H1 (cell line): ENCODE measurements around the gene TFAP2C. TPM values are rescaled to one million over a fixed set of nuclear protein-coding genes. Genes with fewer than 3 reads are reported as not detected.
A peak's percentile ranks its signal among the peaks of the same experiment; 100 is the strongest.

Source experiments
- CTCF ChIA-PET: fragments of 300-600 bp; sonication (Branson Sonifier 250); formaldehyde crosslinking; loops from one replicate; lab custom pipeline; 2021; ENCODE audit not compliant: partially characterized antibody; lab: Charles Lee
- POLR2A ChIA-PET: fragments of 300-600 bp; sonication (Branson Sonifier 250); formaldehyde crosslinking; loops from one replicate; lab custom pipeline; 2021; ENCODE audit warnings: inconsistent platforms; ENCODE audit not compliant: partially characterized antibody; lab: Charles Lee
- DNase-seq, 2 experiments: peaks; one replicate each; pipeline versions ENCODE4 v3.0.0 to v3.0.0-alpha.2; 2010 to 2022; ENCODE audit warnings: low spot score in 2 of 2, low read depth in 1 of 2, mixed read lengths in 1 of 2
- FAIRE-seq: peaks from 2 replicates; lab custom pipeline; 2011; peaks lifted over from hg19 to GRCh38; lab: Jason Lieb, UNC
- H2AFZ ChIP-seq: 2 replicates; pipeline ENCODE4 v1.8.1; 2012; ENCODE audit warnings: low read length, inconsistent platforms
- H2AK5ac ChIP-seq: 2 replicates; pipeline ENCODE4 v1.6.1; 2013; ENCODE audit warnings: low read depth, low read length
- H2BK120ac ChIP-seq: replicated peaks from 2 replicates; pipeline ENCODE3; 2013; ENCODE audit warnings: low read depth, low read length, inconsistent platforms
- H2BK12ac ChIP-seq: 2 replicates; pipeline ENCODE4 v1.6.1; 2013; ENCODE audit warnings: low read depth, low read length
- H2BK15ac ChIP-seq: 2 replicates; pipeline ENCODE4 v1.6.1; 2013; ENCODE audit warnings: low read length
- H2BK20ac ChIP-seq: 2 replicates; pipeline ENCODE4 v1.6.1; 2013; ENCODE audit warnings: low read length
- H2BK5ac ChIP-seq: 2 replicates; pipeline ENCODE4 v1.6.1; 2013; ENCODE audit warnings: low read depth, low read length
- H3K14ac ChIP-seq: 2 replicates; pipeline ENCODE4 v1.6.1; 2013; ENCODE audit warnings: inconsistent platforms; ENCODE audit not compliant: insufficient read length
- H3K18ac ChIP-seq: 2 replicates; pipeline ENCODE4 v1.6.1; 2013; ENCODE audit warnings: low read length; ENCODE audit errors: extremely low read depth
- H3K23ac ChIP-seq: 2 replicates; pipeline ENCODE4 v1.6.1; 2013; ENCODE audit warnings: inconsistent platforms; ENCODE audit not compliant: insufficient read length
- H3K23me2 ChIP-seq: 2 replicates; pipeline ENCODE4 v1.6.1; 2013; ENCODE audit warnings: low read depth, low read length
- H3K27ac ChIP-seq: 2 replicates; pipeline ENCODE4 v1.6.1; 2011; ENCODE audit warnings: low read depth, low read length, inconsistent platforms
- H3K27me3 ChIP-seq, 4 experiments: replicated peaks in 1 of 4; 1 replicate in 1 of 4; 2 replicates in 3 of 4; pipeline versions ENCODE4 v1.6.1 to v1.8.1; 2011 to 2013; ENCODE audit warnings: low read length in 3 of 4, mild to moderate bottlenecking in 3 of 4, inconsistent platforms in 2 of 4, mixed read lengths in 2 of 4, moderate library complexity in 1 of 4; ENCODE audit not compliant: control insufficient read depth in 3 of 4, insufficient read depth in 3 of 4; ENCODE audit errors: extremely low read depth in 1 of 4
- H3K36me3 ChIP-seq, 4 experiments: 2 replicates each; pipeline versions ENCODE4 v1.6.1 to v1.8.1; 2011 to 2013; ENCODE audit warnings: mild to moderate bottlenecking in 4 of 4, low read length in 3 of 4, moderate library complexity in 2 of 4, control low read depth in 1 of 4, inconsistent platforms in 1 of 4; ENCODE audit not compliant: insufficient read depth in 4 of 4, control insufficient read depth in 2 of 4
- H3K4ac ChIP-seq: replicated peaks from 2 replicates; pipeline ENCODE3; 2013; ENCODE audit warnings: low read length, low read depth, mixed read lengths, inconsistent platforms; ENCODE audit not compliant: insufficient read length
- H3K4me1 ChIP-seq, 4 experiments: replicated peaks in 1 of 4; 1 replicate in 1 of 4; 2 replicates in 3 of 4; pipeline versions ENCODE4 v1.6.1 to v1.8.1; 2011 to 2013; ENCODE audit warnings: low read length in 3 of 4, inconsistent platforms in 2 of 4, mixed read lengths in 1 of 4; ENCODE audit not compliant: insufficient read depth in 4 of 4, control insufficient read depth in 3 of 4
- H3K4me2 ChIP-seq, 2 experiments: 2 replicates each; pipeline versions ENCODE4 v1.6.1 to v1.8.1; 2011 to 2013; ENCODE audit warnings: low read depth in 2 of 2, low read length in 2 of 2, control low read depth in 1 of 2, inconsistent platforms in 1 of 2, mild to moderate bottlenecking in 1 of 2; ENCODE audit not compliant: insufficient read depth in 1 of 2
- H3K4me3 ChIP-seq, 4 experiments: fragments of 200-600, 300-600 bp in 1 of 4; sonication (generic), shearing (Covaris generic), sonication (Bioruptor Twin) in 1 of 4; 2 replicates each; pipeline versions ENCODE4 v1.5.1 to v1.8.1; 2011 to 2016; ENCODE audit warnings: low read length in 4 of 4, low read depth in 3 of 4, control low read depth in 2 of 4, inconsistent platforms in 2 of 4, mild to moderate bottlenecking in 2 of 4, mixed read lengths in 1 of 4, moderate library complexity in 1 of 4; ENCODE audit not compliant: insufficient read depth in 2 of 4; ENCODE audit errors: extremely low read depth in 1 of 4
- H3K56ac ChIP-seq: replicated peaks from 2 replicates; pipeline ENCODE3; 2013; ENCODE audit warnings: low read depth, mild to moderate bottlenecking, mixed read lengths, low read length, inconsistent platforms; ENCODE audit not compliant: insufficient read length
- H3K79me1 ChIP-seq: 2 replicates; pipeline ENCODE4 v1.6.1; 2013; ENCODE audit warnings: low read depth, low read length, control low read depth
- H3K79me2 ChIP-seq, 2 experiments: 2 replicates each; pipeline versions ENCODE4 v1.6.1 to v1.8.1; 2012 to 2013; ENCODE audit warnings: low read length in 2 of 2, mild to moderate bottlenecking in 2 of 2, inconsistent platforms in 1 of 2; ENCODE audit not compliant: insufficient read depth in 2 of 2, control insufficient read depth in 1 of 2
- H3K9ac ChIP-seq, 4 experiments: replicated peaks in 1 of 4; 1 replicate in 1 of 4; 2 replicates in 3 of 4; pipeline versions ENCODE4 v1.6.1 to v1.8.1; 2011 to 2013; ENCODE audit warnings: low read depth in 3 of 4, low read length in 3 of 4, control low read depth in 2 of 4, mild to moderate bottlenecking in 2 of 4, moderate library complexity in 2 of 4, inconsistent platforms in 1 of 4; ENCODE audit errors: extremely low read depth in 1 of 4
- H3K9me3 ChIP-seq, 2 experiments: 2 replicates each; pipeline versions ENCODE4 v1.6.1 to v1.8.1; 2012 to 2013; ENCODE audit warnings: mild to moderate bottlenecking in 2 of 2, moderate library complexity in 2 of 2, control low read depth in 1 of 2, inconsistent platforms in 1 of 2, low read depth in 1 of 2, low read length in 1 of 2, mixed read lengths in 1 of 2; ENCODE audit not compliant: insufficient read depth in 2 of 2
- H4K20me1 ChIP-seq, 2 experiments: replicated peaks in 1 of 2; 2 replicates each; pipeline versions ENCODE3 to v1.8.1; 2011 to 2013; ENCODE audit warnings: inconsistent platforms in 2 of 2, low read length in 2 of 2, mild to moderate bottlenecking in 1 of 2; ENCODE audit not compliant: insufficient read depth in 2 of 2, control insufficient read depth in 1 of 2
- H4K5ac ChIP-seq: 2 replicates; pipeline ENCODE4 v1.6.1; 2013; ENCODE audit warnings: low read length, low read depth, mixed read lengths, inconsistent platforms; ENCODE audit not compliant: insufficient read length
- H4K8ac ChIP-seq: 2 replicates; pipeline ENCODE4 v1.8.0; 2013; ENCODE audit warnings: mild to moderate bottlenecking, moderate library complexity, low read length, inconsistent platforms; ENCODE audit not compliant: insufficient read depth; ENCODE audit errors: extremely low read depth
- H4K91ac ChIP-seq: replicated peaks from 2 replicates; pipeline ENCODE3; 2013; ENCODE audit warnings: low read length, mixed read lengths, inconsistent platforms; ENCODE audit not compliant: insufficient read length
- JUN ChIP-seq: IDR thresholded peaks from 2 replicates; pipeline ENCODE4 v1.6.1; 2011; ENCODE audit warnings: low read depth, mild to moderate bottlenecking, improper control_type of control experiment, low read length
- POLR2A ChIP-seq, 2 experiments: IDR thresholded peaks; 1 replicate in 1 of 2; 2 replicates in 1 of 2; pipeline ENCODE4 v1.6.1; 2011; ENCODE audit warnings: low read depth in 2 of 2, low read length in 2 of 2, mild to moderate bottlenecking in 2 of 2; ENCODE audit errors: control extremely low read depth in 1 of 2
- RAD21 ChIP-seq, 2 experiments: IDR thresholded peaks in 1 of 2; conservative IDR thresholded peaks in 1 of 2; 2 replicates each; pipeline ENCODE4 v1.6.1; 2011; ENCODE audit warnings: low read depth in 2 of 2, low read length in 2 of 2, improper control_type of control experiment in 1 of 2, inconsistent platforms in 1 of 2, mild to moderate bottlenecking in 1 of 2, moderate library complexity in 1 of 2
- SAP30 ChIP-seq: fragments of 300-600 bp; sonication (generic); IDR thresholded peaks from 2 replicates; pipeline ENCODE4 v1.7.1; 2012; ENCODE audit warnings: low read length, moderate library complexity, mild to moderate bottlenecking, inconsistent platforms; ENCODE audit not compliant: insufficient read depth, insufficient replicate concordance
- SIX5 ChIP-seq: IDR thresholded peaks from 2 replicates; pipeline ENCODE4 v1.6.1; 2011; ENCODE audit warnings: mild to moderate bottlenecking, low read depth, low read length
- WGBS, 2 experiments: shearing (Covaris generic) in 1 of 2; methylation state at CpG; one replicate each; pipeline versions ENCODE4 v1.1.6 to v1.1.7; 2013 to 2015; ENCODE audit warnings: low lambda C conversion rate in 2 of 2, mixed read lengths in 2 of 2, inconsistent platforms in 1 of 2, low coverage in 1 of 2, missing lambda C conversion rate in 1 of 2; ENCODE audit not compliant: insufficient replicate concordance in 2 of 2, insufficient coverage in 1 of 2, insufficient read length in 1 of 2; ENCODE audit errors: extremely low coverage in 1 of 2, missing lambda C conversion rate in 1 of 2; 5-methylcytosine and 5-hydroxymethylcytosine counted together
- polyA plus RNA-seq, 7 experiments: library from polyadenylated mRNA; depleted of rRNA in 3 of 7; stranded (reverse) in 5 of 7; unstranded in 2 of 7; fragments of >200 nt in 5 of 7; fragments of 200-250 nt in 2 of 7; gene quantifications; 1 replicate in 5 of 7; 2 replicates in 1 of 7; 4 replicates in 1 of 7; pipeline versions ENCODE4 v1.2.1 to v1.2.3, GENCODE V29; 2011 to 2013; ENCODE audit warnings: missing spikeins in 2 of 7, mixed read lengths in 2 of 7
- total RNA-seq: library from RNA; stranded (reverse); fragmentation: NEBNext Ultra II Directional; extraction: Animal tissue kit (Norgen Biotek cat#: 25700); gene quantifications from 2 replicates; pipeline ENCODE4 v1.2.1, GENCODE V29; 2021

Gene TFAP2C
- total and polyA plus RNA-seq, 2 of the 8 experiments (the other 6 are each of a cell fraction or from before 2014, with no cell fraction given): 1.7 to 5.8 TPM

DNA sequence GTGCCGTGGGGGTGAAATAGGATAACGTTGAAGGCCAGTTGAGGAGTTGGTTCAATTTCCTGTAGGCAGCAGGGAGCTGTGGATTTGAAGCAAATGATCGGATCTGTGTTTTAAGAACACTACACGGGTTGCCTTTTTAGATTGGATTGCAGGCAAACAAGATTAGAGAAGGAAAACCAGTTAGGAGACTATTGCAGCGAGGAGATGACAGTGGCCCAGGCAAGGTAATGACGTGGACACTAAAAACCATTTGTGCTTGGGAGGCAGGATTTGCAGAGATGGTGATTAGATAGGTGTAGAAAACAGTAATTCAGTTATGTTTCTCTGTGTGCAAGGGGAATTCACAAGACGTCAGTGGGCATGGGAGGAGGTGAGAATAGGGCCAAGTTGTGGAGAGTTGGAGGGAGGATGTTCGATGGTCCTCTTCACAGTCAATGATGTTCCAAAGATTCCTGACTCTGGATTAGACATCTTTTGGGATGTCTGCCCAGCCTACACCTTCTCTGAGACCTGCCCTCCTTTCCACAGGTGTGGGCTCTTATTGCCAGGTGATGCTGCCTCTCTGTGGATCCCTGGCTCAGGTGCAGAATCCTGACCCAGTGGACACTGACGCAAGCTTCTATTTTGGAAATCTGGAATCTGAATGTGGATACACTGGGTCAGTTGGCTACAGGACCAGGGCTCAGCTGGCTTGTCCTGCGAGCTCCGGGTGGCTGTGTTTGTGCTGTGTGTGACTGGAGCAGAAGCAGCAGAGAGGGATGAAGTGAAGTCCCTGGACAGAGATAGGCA is 54.2 kb downstream of the TFAP2C start:
- no peak for DNase-seq
- H2BK120ac ChIP-seq: no peak overlapping the region
- peaks cover 0 to 2% (median 0%) of the 10 kb centered on the region in 4 experiments; a peak in 1 of 7 replicates for H3K4me1 ChIP-seq
- H3K9me3 ChIP-seq: no peaks in the 10 kb centered on the region
- no peak overlapping the region for H4K91ac ChIP-seq
- ChIA-PET CTCF (interaction anchor here (0.6 to 1.4 kb wide), 5 partner anchors 28 to 272 kb away, joined by 3 to 5 read pairs (median 3); no protein-coding TSS in a partner anchor), POLR2A (interaction anchor here (1.2 kb wide), 1 partner anchor 15 kb away, joined by 3 read pairs; no protein-coding TSS in a partner anchor)
- H3K4ac ChIP-seq: no peak overlapping the region
- H2AK5ac ChIP-seq: no peak overlapping the region
- no peak overlapping the region for H2BK15ac ChIP-seq
- peak overlapping the region; percentile 33; the same call in 1 of the 2 replicates for H2BK12ac ChIP-seq
- H3K4me3 ChIP-seq: no peak overlapping the region
- no peak for TF ChIP-seq JUN
- no peak for TF ChIP-seq SIX5
- peak in 1 of 2 experiments; percentile 6; a peak in 1 of 4 replicates for TF ChIP-seq RAD21 (IDR thresholded peaks at IDR 0.05 in 1 of 2, conservative IDR thresholded peaks at IDR 0.05 in 1 of 2; ENCODE audit: low read depth in 2 of 2, low read length in 2 of 2)
- TF ChIP-seq SAP30: no peak
- no peak for TF ChIP-seq POLR2A (IDR thresholded peaks at IDR 0.05; ENCODE audit: control extremely low read depth in 1 of 2, low read depth in 2 of 2, low read length in 2 of 2)
- H3K36me3 ChIP-seq: no peaks in the 10 kb centered on the region
- H3K27ac ChIP-seq: no peak overlapping the region
- H2BK5ac ChIP-seq: no peak overlapping the region
- H4K8ac ChIP-seq: no peak overlapping the region
- FAIRE-seq: no peak
- no peak overlapping the region for H3K56ac ChIP-seq
- 88% methylated on average over 11 of the region's 11 CpGs; no CpG with 5 or more reads in 1 of the 2 experiments for WGBS, 2 experiments
- peaks cover 1% of the 10 kb centered on the region; the same call in 1 of the 2 replicates for H3K23me2 ChIP-seq
- H3K79me1 ChIP-seq: no peaks in the 10 kb centered on the region
- no peak overlapping the region for H4K5ac ChIP-seq
- no peak overlapping the region; a peak in 1 of 7 replicates for H3K9ac ChIP-seq
- H3K27me3 ChIP-seq: no peaks in the 10 kb centered on the region
- no peak overlapping the region for H2AFZ ChIP-seq
- H3K4me2 ChIP-seq: no peak overlapping the region
- no peaks in the 10 kb centered on the region for H3K79me2 ChIP-seq
- H3K18ac ChIP-seq: no peak overlapping the region
- 0 out of 2 replicates have a peak overlapping the region, but pooled peaks have one; percentile 61 for H2BK20ac ChIP-seq
- H3K14ac ChIP-seq: no peak overlapping the region
- no peaks in the 10 kb centered on the region for H4K20me1 ChIP-seq
- H3K23ac ChIP-seq: no peak overlapping the region
